GM12878 (cell line): ENCODE results near the gene GALNS. TPM values are rescaled to one million over a fixed set of nuclear protein-coding genes. Genes with fewer than 3 reads are reported as not detected.

Source experiments
- ATAC-seq: fragments of 200-7000 bp; cut with Tn5 transposase; 3 replicates; pipeline ENCODE4 v1.9.1; 2020; ENCODE audit warnings: mild to moderate bottlenecking, moderate library complexity
- BruUV-seq: library from RNA; stranded (reverse); fragments of 400-500 nt; replicated peaks from 2 replicates; lab custom pipeline; 2021; lab: Mats Ljungman, UMichigan
- CTCF ChIA-PET: fragments of 300-600 bp; sonication (Branson Sonifier 250); formaldehyde crosslinking; extraction: SDS; loops from one replicate; lab custom pipeline; 2021; ENCODE audit warnings: inconsistent platforms; lab: Yijun Ruan, JAX
- POLR2A ChIA-PET: fragments of 350-600 bp; formaldehyde crosslinking; extraction: SDS; loops from one replicate; lab custom pipeline; 2021; ENCODE audit warnings: inconsistent platforms; lab: Charles Lee
- RAD21 ChIA-PET: fragments of 300-600 bp; sonication (Branson Sonifier 250); formaldehyde crosslinking; loops from one replicate; lab custom pipeline; 2023; ENCODE audit warnings: antibody characterized with exemption; ENCODE audit not compliant: unreplicated experiment; lab: Charles Lee
- SMC1A ChIA-PET: fragments of 300-600 bp; sonication (Branson Sonifier 250); formaldehyde crosslinking; loops from one replicate; lab custom pipeline; 2023; ENCODE audit not compliant: unreplicated experiment, uncharacterized antibody; lab: Charles Lee
- DNase-seq: peaks from one replicate; pipeline ENCODE4 v3.0.0-alpha.2; 2011; ENCODE audit warnings: low read depth, low spot score
- FAIRE-seq: peaks from 3 replicates; lab custom pipeline; 2011; peaks lifted over from hg19 to GRCh38; lab: Jason Lieb, UNC
- H2AFZ ChIP-seq: 2 replicates; pipeline ENCODE4 v1.6.0; 2011; ENCODE audit warnings: low read depth, low read length, control low read depth; ENCODE audit not compliant: control insufficient read depth
- H3K27ac ChIP-seq: 2 replicates; pipeline ENCODE4 v1.5.1; 2011; ENCODE audit warnings: control low read depth; ENCODE audit not compliant: control insufficient read depth, insufficient read depth
- H3K27me3 ChIP-seq, 2 experiments: replicated peaks in 1 of 2; 2 replicates each; pipeline versions ENCODE4 v1.6.0 to v1.6.1; 2011; ENCODE audit warnings: low read length in 1 of 2; ENCODE audit not compliant: control insufficient read depth in 2 of 2, insufficient read depth in 2 of 2
- H3K36me3 ChIP-seq, 2 experiments: 2 replicates each; pipeline ENCODE4 v1.5.1; 2011; ENCODE audit warnings: low read length in 1 of 2; ENCODE audit not compliant: control insufficient read depth in 2 of 2, insufficient read depth in 2 of 2
- H3K4me1 ChIP-seq: 2 replicates; pipeline ENCODE4 v1.6.1; 2011; ENCODE audit warnings: mild to moderate bottlenecking, low read length, moderate library complexity, mixed read lengths; ENCODE audit not compliant: control insufficient read depth, insufficient read depth
- H3K4me2 ChIP-seq: 2 replicates; pipeline ENCODE4 v1.6.0; 2011; ENCODE audit warnings: control low read depth; ENCODE audit not compliant: control insufficient read depth, insufficient read depth
- H3K4me3 ChIP-seq: fragments of 200-600 bp; sonication (generic); 2 replicates; pipeline ENCODE4 v1.5.1; 2016
- H3K79me2 ChIP-seq: 2 replicates; pipeline ENCODE4 v1.6.0; 2011; ENCODE audit warnings: low read length; ENCODE audit not compliant: control insufficient read depth, insufficient read depth
- H3K9ac ChIP-seq: 2 replicates; pipeline ENCODE4 v1.8.0; 2011; ENCODE audit warnings: low read length, control low read depth, mixed read lengths; ENCODE audit not compliant: control insufficient read depth, insufficient read depth
- H3K9me3 ChIP-seq: replicated peaks from 3 replicates; pipeline ENCODE4 v1.5.1; 2011; ENCODE audit warnings: mild to moderate bottlenecking, low read length; ENCODE audit not compliant: control insufficient read depth, insufficient read depth
- H4K20me1 ChIP-seq: 2 replicates; pipeline ENCODE4 v1.6.0; 2011; ENCODE audit not compliant: control insufficient read depth, insufficient read depth
- CREM ChIP-seq: IDR thresholded peaks from 2 replicates; pipeline ENCODE4 v1.6.1; 2014; ENCODE audit warnings: antibody characterized with exemption, low read depth
- FOXK2 ChIP-seq: fragments of 450-650 bp; IDR thresholded peaks from 2 replicates; pipeline ENCODE4 v1.6.1; 2017; ENCODE audit warnings: mild to moderate bottlenecking, moderate library complexity
- NBN ChIP-seq: fragments of 450-650 bp; IDR thresholded peaks from 2 replicates; pipeline ENCODE4 v1.6.1; 2016
- NFYA ChIP-seq: IDR thresholded peaks from 2 replicates; pipeline ENCODE4 v1.6.1; 2011; ENCODE audit warnings: low read depth, mild to moderate bottlenecking, low read length, improper control_type of control experiment, borderline replicate concordance
- NR2C1 ChIP-seq: fragments of 450-650 bp; IDR thresholded peaks from 2 replicates; pipeline ENCODE4 v1.6.1; 2017; ENCODE audit warnings: antibody characterized with exemption, mild to moderate bottlenecking, moderate library complexity
- PRDM15 ChIP-seq: fragments of 450-650 bp; formaldehyde crosslinking; IDR thresholded peaks from 2 replicates; pipeline ENCODE4 v1.4.0; 2020; ENCODE audit warnings: mild to moderate bottlenecking, moderate library complexity
- TCF3 ChIP-seq: IDR thresholded peaks from 2 replicates; pipeline ENCODE4 v1.6.1; 2012; ENCODE audit warnings: low read depth, mild to moderate bottlenecking, low read length, borderline replicate concordance; ENCODE audit not compliant: insufficient read depth
- ZBED1 ChIP-seq: IDR thresholded peaks from 2 replicates; pipeline ENCODE4 v1.6.1; 2016; ENCODE audit warnings: borderline replicate concordance
- WGBS: methylation state at CpG from one replicate; pipeline ENCODE4 v1.1.6; 2016; ENCODE audit warnings: low lambda C conversion rate; ENCODE audit not compliant: insufficient replicate concordance, insufficient coverage; ENCODE audit errors: missing lambda C conversion rate; 5-methylcytosine and 5-hydroxymethylcytosine counted together
- in situ Hi-C: fragments of 300-500 bp; cut with MboI; formaldehyde crosslinking; loops from 9 replicates; pipeline ENCODE4 v1.14.3; 2018; ENCODE audit warnings: mixed read lengths
- intact Hi-C: fragments of 100-400 bp; cut with micrococcal nuclease; formaldehyde crosslinking; loops from one replicate; pipeline ENCODE4 v1.14.2; 2022; ENCODE audit not compliant: unreplicated experiment
- polyA plus RNA-seq, 11 experiments: library from polyadenylated mRNA; depleted of rRNA in 4 of 11; unstranded in 6 of 11; stranded (reverse) in 5 of 11; fragments of >200 nt; fragmentation: Nextera tagmentation in 4 of 11; fragmentation: Illumina TruSeq in 1 of 11; extraction: Ambion mirVana in 4 of 11; extraction: Trizol in 1 of 11; gene quantifications; 1 replicate in 1 of 11; 2 replicates in 10 of 11; pipeline versions ENCODE4 v1.2.1 to v1.2.3, GENCODE V29; 2011 to 2016; ENCODE audit warnings: inconsistent platforms in 2 of 11, missing spikeins in 2 of 11, low read depth in 1 of 11
- total RNA-seq, 4 experiments: library from RNA; depleted of rRNA in 3 of 4; stranded (reverse); fragments of >200 nt in 3 of 4; fragmentation: Illumina TruSeq in 1 of 4; extraction: Trizol in 1 of 4; gene quantifications; 2 replicates each; pipeline versions ENCODE4 v1.2.1 to v1.2.3, GENCODE V29; 2013 to 2021

GALNS gene
- total and polyA plus RNA-seq, 10 of the 15 experiments (the other 5 are each of a cell fraction or from before 2014, with no cell fraction given): 0.37 to 12.4 (median 5.3) TPM

GRCh38 chr16:88778541-88779065 is 78.1 kb downstream of the GALNS start:
- DNase-seq (no peak), ATAC-seq (no peak), FAIRE-seq (no peak)
- 94% methylated on average over 28 of the region's 30 CpGs for WGBS
- Histone ChIP-seq H3K27ac (no peak overlapping the region), H3K36me3 (peaks cover 0 to 3% of the 10 kb centered on the region in 2 experiments; a peak in 2 of 4 replicates), H2AFZ (no peak overlapping the region), H3K79me2 (peaks cover 80% of the 10 kb centered on the region), H3K4me3 (no peak overlapping the region), H3K27me3 (no peaks in the 10 kb centered on the region), H3K9ac (no peak overlapping the region), H3K4me1 (peaks cover 28% of the 10 kb centered on the region), H4K20me1 (no peaks in the 10 kb centered on the region; the same call in 1 of the 2 replicates), H3K9me3 (no peaks in the 10 kb centered on the region), H3K4me2 (peak overlapping the region; percentile 33; the same call in 1 of the 2 replicates)
- no TSS peak for BruUV-seq
- 0 out of 2 replicates have a peak, but pooled peaks have one; percentile 7 for TF ChIP-seq TCF3
- TF ChIP-seq ZBED1: no peak
- RAD21 ChIA-PET: interaction anchor here (1.1 kb wide), 1 partner anchor 20 kb away, joined by 3 read pairs; no protein-coding TSS in a partner anchor
- CTCF ChIA-PET: interaction anchor here (4.6 kb wide), 1 partner anchor 42 kb away, joined by 51 read pairs; no protein-coding TSS in a partner anchor
- POLR2A ChIA-PET: interaction anchor here (1.3 kb wide), 1 partner anchor 41 kb away, joined by 3 read pairs; no protein-coding TSS in a partner anchor
- in situ Hi-C loops: no loop called here
- intact Hi-C loops: no loop called here
- SMC1A ChIA-PET: no interaction called here

- DNase-seq (no peak), FAIRE-seq (no peak), ATAC-seq (no peak)
- BruUV-seq: no TSS peak
- ChIA-PET SMC1A (no interaction called here), RAD21 (interaction anchor here (1.1 kb wide), 1 partner anchor 20 kb away, joined by 3 read pairs; no protein-coding TSS in a partner anchor), POLR2A (no interaction called here), CTCF (no interaction called here)
- no peak overlapping the region for H3K4me3 ChIP-seq
- peaks cover 28% of the 10 kb centered on the region for H3K4me1 ChIP-seq
- H3K36me3 ChIP-seq: peaks cover 0 to 3% of the 10 kb centered on the region in 2 experiments; a peak in 2 of 4 replicates
- 72% methylated on average over 7 of the region's 7 CpGs for WGBS
- no peaks in the 10 kb centered on the region for H3K9me3 ChIP-seq
- H4K20me1 ChIP-seq: no peaks in the 10 kb centered on the region; the same call in 1 of the 2 replicates
- peak overlapping the region; percentile 33; the same call in 1 of the 2 replicates for H3K4me2 ChIP-seq
- no peak for TF ChIP-seq NR2C1
- no peak for TF ChIP-seq NFYA
- TF ChIP-seq PRDM15 (CRISPR knock-in tag): no peak
- TF ChIP-seq NBN: no peak
- no peak for TF ChIP-seq FOXK2
- no peak for TF ChIP-seq CREM
- TF ChIP-seq, all 136 proteins: peak for 0
- Histone ChIP-seq H3K9ac (no peak overlapping the region), H2AFZ (no peak overlapping the region), H3K27me3 (no peaks in the 10 kb centered on the region), H3K79me2 (peaks cover 76% of the 10 kb centered on the region), H3K27ac (no peak overlapping the region)
- intact Hi-C loops (no loop called here), in situ Hi-C loops (no loop called here)
Observed at GRCh38 chr16:88778271-88778525, 78.5 kb downstream of the GALNS start.
